ENCODE measurements around the gene COL23A1.

COL23A1 gene

DNA sequence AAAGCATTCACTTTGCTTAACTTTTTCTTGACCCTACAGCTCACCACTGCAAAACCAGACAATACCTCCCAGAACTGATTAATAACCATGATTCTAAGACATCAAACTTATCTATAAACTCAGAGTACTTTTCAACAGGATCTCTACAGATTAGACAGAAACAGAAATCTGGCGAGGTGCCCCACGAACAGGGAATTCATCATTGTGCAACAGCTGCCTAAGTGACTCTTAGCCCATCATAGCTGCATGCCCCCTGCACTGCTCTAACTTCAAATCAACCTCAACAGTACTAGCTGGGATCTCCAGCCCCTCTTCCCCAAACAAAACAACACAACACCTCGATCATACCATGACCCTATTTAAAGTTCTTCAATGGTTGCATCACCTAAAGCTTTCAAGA is 16.1 kb upstream of the COL23A1 start:
- DNase-seq (ENCODE audit: low read depth): no peak

DNA sequence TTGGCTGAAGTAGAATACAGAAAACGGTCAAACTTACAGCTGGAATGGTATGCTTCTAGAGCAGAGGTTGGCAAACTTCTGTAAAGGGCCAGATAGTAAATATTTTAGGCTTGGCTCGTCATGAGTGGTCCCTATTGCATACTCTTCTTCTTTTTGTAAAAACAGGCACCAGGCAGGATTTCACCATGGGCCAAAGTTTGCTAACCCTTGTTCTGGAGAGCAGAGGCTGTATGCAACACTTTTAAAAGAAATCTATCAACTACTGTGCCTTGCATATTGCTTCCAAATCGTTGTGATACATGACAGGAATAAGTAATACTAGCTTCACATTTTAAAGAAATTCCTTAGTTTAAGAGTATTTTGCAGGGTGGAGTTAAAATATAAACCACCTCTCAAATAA is 15.6 kb upstream of the COL23A1 start:
- no peak overlapping the region for H3K4me3 ChIP-seq (ENCODE audit: low read length)
- TF ChIP-seq, protein P1, sequence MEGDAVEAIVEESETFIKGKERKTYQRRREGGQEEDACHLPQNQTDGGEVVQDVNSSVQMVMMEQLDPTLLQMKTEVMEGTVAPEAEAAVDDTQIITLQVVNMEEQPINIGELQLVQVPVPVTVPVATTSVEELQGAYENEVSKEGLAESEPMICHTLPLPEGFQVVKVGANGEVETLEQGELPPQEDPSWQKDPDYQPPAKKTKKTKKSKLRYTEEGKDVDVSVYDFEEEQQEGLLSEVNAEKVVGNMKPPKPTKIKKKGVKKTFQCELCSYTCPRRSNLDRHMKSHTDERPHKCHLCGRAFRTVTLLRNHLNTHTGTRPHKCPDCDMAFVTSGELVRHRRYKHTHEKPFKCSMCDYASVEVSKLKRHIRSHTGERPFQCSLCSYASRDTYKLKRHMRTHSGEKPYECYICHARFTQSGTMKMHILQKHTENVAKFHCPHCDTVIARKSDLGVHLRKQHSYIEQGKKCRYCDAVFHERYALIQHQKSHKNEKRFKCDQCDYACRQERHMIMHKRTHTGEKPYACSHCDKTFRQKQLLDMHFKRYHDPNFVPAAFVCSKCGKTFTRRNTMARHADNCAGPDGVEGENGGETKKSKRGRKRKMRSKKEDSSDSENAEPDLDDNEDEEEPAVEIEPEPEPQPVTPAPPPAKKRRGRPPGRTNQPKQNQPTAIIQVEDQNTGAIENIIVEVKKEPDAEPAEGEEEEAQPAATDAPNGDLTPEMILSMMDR (IDR thresholded peaks at IDR 0.05; ENCODE audit: insufficient read depth, low read depth, low read length, missing control alignments): no peak
- DNase-seq (ENCODE audit: low read depth): no peak

More for the DNA sequence above, 16.1 kb upstream of the COL23A1 start:
- TF ChIP-seq, protein P1 (IDR thresholded peaks at IDR 0.05; ENCODE audit: insufficient read depth, low read depth, low read length, missing control alignments): no peak
- no peak overlapping the region for H3K4me3 ChIP-seq (ENCODE audit: low read length)

DNA sequence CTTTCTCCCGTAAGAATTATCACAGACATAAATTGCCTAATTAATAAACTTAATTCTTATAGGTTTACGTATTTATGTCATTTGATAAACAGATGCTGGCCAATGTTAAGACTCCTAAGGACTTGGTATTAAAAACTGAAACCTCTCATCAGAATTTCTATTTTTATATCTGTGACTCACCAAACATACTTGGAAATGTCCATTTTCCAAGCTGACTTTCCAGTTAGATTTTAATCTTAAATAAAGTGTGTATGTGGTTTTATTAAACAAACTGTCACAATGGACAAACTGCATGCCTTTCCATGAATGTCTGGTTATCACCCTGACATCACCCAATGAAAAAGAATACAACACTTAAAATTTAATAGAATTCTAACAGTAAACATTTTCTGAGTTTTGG is 12.6 kb upstream of the COL23A1 start:
- no peak for DNase-seq (ENCODE audit: low read depth)
- H3K4me3 ChIP-seq (ENCODE audit: low read length): no peak overlapping the region
- TF ChIP-seq, protein P1 (IDR thresholded peaks at IDR 0.05; ENCODE audit: insufficient read depth, low read depth, low read length, missing control alignments): no peak

DNA sequence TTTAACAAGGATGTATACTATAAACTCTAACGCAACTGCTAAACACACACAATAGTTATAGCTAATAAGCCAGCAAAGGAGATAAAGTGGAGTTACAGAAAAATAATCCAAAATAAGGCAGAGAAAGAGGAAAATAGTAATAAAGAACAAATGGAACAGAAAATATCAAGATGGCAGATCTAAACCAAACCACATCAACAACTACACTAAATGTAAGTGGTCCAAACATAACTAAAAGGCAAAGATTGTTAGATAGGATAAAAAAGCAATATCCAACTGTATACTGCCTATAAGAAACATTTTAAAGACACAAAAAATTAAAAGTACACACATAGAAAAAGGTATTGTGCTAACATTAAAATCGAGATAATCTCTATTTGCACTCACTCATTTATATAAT is 5.6 kb upstream of the COL23A1 start:
- TF ChIP-seq, protein P1 (IDR thresholded peaks at IDR 0.05; ENCODE audit: insufficient read depth, low read depth, low read length, missing control alignments): no peak
- no peak for DNase-seq (ENCODE audit: low read depth)
- H3K4me3 ChIP-seq (ENCODE audit: low read length): no peak overlapping the region

DNA sequence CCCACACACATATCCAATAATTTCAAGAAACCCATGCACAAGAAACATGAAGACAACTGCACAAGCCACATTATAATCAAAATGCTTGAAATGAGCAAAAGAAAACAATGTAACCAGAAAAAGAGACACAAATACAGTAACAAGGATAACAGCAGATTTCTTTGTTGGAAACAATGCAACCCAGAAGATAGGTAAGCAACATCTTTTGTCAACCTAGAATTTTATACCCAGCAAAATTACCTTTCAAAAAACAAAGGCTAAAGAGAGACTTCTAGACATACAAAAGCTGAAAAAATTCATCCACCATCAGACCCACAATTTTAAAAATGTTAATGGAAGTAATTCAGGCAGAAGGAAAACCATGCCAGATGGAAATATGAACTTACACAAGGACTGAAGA is 5.0 kb upstream of the COL23A1 start:
- no peak overlapping the region for H3K4me3 ChIP-seq (ENCODE audit: low read length)
- TF ChIP-seq, protein P1 (IDR thresholded peaks at IDR 0.05; ENCODE audit: insufficient read depth, low read depth, low read length, missing control alignments): no peak
- DNase-seq (ENCODE audit: low read depth): no peak

DNA sequence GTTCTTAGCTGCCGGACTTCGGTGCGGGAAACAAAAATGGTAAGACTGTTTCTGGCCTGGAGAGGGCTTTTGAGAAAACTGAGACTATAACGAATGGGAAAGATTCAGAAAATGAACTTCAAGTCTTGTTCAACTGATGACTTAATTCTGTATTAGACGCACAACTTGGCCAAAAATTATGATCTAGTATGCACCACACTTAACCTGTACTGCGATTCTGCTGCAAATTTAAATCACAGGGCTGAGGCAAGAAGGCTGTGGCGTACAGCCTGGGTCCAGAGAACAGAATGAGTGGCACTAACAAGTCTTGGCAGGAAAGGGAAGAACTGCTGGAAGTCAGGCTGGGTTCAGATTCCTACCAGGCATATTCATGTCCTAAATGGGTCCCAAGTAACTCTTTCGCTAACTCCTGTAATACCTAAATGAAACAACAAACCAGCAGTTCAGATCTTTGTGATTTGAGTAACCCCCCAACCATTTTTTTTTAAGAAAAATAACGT is 781 bp upstream of the COL23A1 start:
- H3K4me3 ChIP-seq (ENCODE audit: low read length): peak overlapping the region; percentile 34
- DNase-seq (ENCODE audit: low read depth): peak; percentile 89
- TF ChIP-seq, protein P1 (IDR thresholded peaks at IDR 0.05; ENCODE audit: insufficient read depth, low read depth, low read length, missing control alignments): no peak

Data from epithelial cell of esophagus (primary cell).